HG03139 (cell line): ENCODE measurements around the gene TCTN3.
"Not testable (repeated sequence)": the region's sequence is repeated elsewhere in the genome, so short reads cannot be mapped to it uniquely, and the experiment has no call there.

Experiments used
- ATAC-seq: cut with Tn5 transposase; IDR thresholded peaks from one replicate; pipeline ENCODE4 v1.9.1; 2021; ENCODE audit not compliant: unreplicated experiment

The TCTN3 gene

GRCh38 chr10:95688648-95689047, 5.1 kb downstream of the TCTN3 start:
- ATAC-seq: no peak

GRCh38 chr10:95683966-95684365, 9.8 kb downstream of the TCTN3 start:
- ATAC-seq: no peak

GRCh38 chr10:95675403-95676116, 18.2 kb downstream of the TCTN3 start:
- no peak for ATAC-seq

- ATAC-seq: no peak
Observed at GRCh38 chr10:95674643-95675042, 19.1 kb downstream of the TCTN3 start.

GRCh38 chr10:95672641-95673040, 21.1 kb downstream of the TCTN3 start:
- not testable (repeated sequence) for ATAC-seq

- ATAC-seq: no peak
Observed at GRCh38 chr10:95664543-95664942, 29.2 kb downstream of the TCTN3 start.

- no peak for ATAC-seq
Observed at GRCh38 chr10:95663496-95663895, 30.2 kb downstream of the TCTN3 start.

- no peak for ATAC-seq
Observed at GRCh38 chr10:95661818-95662217, 31.9 kb downstream of the TCTN3 start.

GRCh38 chr10:95660283-95660682, 33.4 kb downstream of the TCTN3 start:
- ATAC-seq: no peak

- no peak for ATAC-seq
Observed at GRCh38 chr10:95657250-95657649, 36.5 kb downstream of the TCTN3 start.

GRCh38 chr10:95656291-95657164, 37.2 kb downstream of the TCTN3 start, which contains the start of gene ALDH18A1:
Gene ALDH18A1 (minus strand): TSS chr10:95656711. CDS start chr10:95653377, 3,334 bp downstream.
- ATAC-seq: peak; percentile 85

- no peak for ATAC-seq
Observed at GRCh38 chr10:95655571-95656290, 38.0 kb downstream of the TCTN3 start.

GRCh38 chr10:95653895-95654294, 39.8 kb downstream of the TCTN3 start:
- ATAC-seq: no peak

GRCh38 chr10:95651346-95652060, 42.2 kb downstream of the TCTN3 start:
- ATAC-seq: no peak

GRCh38 chr10:95650232-95650631, 43.5 kb downstream of the TCTN3 start:
- no peak for ATAC-seq

- ATAC-seq: no peak
Observed at GRCh38 chr10:95648138-95648537, 45.6 kb downstream of the TCTN3 start.

GRCh38 chr10:95646160-95646559, 47.6 kb downstream of the TCTN3 start:
- no peak for ATAC-seq

GRCh38 chr10:95644901-95645300, 48.8 kb downstream of the TCTN3 start:
- ATAC-seq: no peak

GRCh38 chr10:95640891-95641315, 52.8 kb downstream of the TCTN3 start:
- ATAC-seq: no peak

- ATAC-seq: no peak
Observed at GRCh38 chr10:95637911-95638310, 55.8 kb downstream of the TCTN3 start.

GRCh38 chr10:95637140-95637539, 56.6 kb downstream of the TCTN3 start:
- no peak for ATAC-seq
